GM12801 (cell line): ENCODE results near the gene CLCN6.

Source experiments
- CTCF ChIP-seq: IDR thresholded peaks from one replicate; pipeline ENCODE4 v1.5.1; 2011; ENCODE audit warnings: control low read depth; ENCODE audit not compliant: insufficient read length; ENCODE audit errors: extremely low read depth

Gene CLCN6

GRCh38 chr1:11847667-11848372 is 41.8 kb downstream of the CLCN6 start, which contains the start of gene NPPA:
Gene NPPA, minus strand, starts transcription at chr1:11847783. Its CDS starts 99 bp downstream, at chr1:11847684.
- TF ChIP-seq CTCF: no peak

- no peak for TF ChIP-seq CTCF
These were observed 42.3 kb downstream of the CLCN6 start for GRCh38 chr1:11848373-11848700.

- TF ChIP-seq CTCF: no peak
These were observed 44.2 kb downstream of the CLCN6 start for GRCh38 chr1:11850156-11850555.

- TF ChIP-seq CTCF: no peak
These were observed 45.2 kb downstream of the CLCN6 start for GRCh38 chr1:11851180-11851579.

- no peak for TF ChIP-seq CTCF
These were observed 48.5 kb downstream of the CLCN6 start for GRCh38 chr1:11854519-11854918.

- no peak for TF ChIP-seq CTCF
These were observed 49.4 kb downstream of the CLCN6 start for GRCh38 chr1:11855430-11855829.

- no peak for TF ChIP-seq CTCF
These were observed 50.7 kb downstream of the CLCN6 start for GRCh38 chr1:11856698-11857097.
